ENCODE measurements around the gene TTC38.
"Not testable (repeated sequence)": the region's sequence is repeated elsewhere in the genome, so short reads cannot be mapped to it uniquely, and the experiment has no call there.

The TTC38 gene

DNA sequence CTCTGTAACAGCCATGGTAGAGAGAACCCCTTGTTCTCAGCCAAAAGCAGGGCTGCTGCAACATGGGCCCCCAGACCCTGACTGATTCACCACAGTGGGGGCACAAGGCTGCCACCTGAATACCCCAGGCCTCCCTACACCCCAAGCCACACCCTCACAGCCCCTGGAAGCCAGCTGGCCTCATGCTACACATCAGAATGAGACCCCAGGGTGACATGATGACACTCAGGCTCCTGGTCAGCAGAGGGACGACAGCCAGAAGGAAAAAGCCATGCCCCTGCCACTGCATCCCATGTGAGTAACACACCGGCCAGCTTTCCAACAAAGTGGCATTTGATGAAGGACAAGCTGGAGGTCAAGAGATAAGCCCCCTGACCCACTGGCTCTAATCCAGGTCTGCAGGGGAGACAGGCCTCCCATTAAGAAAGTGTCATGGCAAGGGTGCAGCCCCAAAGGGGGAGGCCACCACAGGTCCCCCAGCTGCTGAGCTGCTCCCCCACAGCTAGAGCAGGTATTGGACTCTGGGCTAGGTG is 20.3 kb upstream of the TTC38 start:
- DNase-seq, result no peak

DNA sequence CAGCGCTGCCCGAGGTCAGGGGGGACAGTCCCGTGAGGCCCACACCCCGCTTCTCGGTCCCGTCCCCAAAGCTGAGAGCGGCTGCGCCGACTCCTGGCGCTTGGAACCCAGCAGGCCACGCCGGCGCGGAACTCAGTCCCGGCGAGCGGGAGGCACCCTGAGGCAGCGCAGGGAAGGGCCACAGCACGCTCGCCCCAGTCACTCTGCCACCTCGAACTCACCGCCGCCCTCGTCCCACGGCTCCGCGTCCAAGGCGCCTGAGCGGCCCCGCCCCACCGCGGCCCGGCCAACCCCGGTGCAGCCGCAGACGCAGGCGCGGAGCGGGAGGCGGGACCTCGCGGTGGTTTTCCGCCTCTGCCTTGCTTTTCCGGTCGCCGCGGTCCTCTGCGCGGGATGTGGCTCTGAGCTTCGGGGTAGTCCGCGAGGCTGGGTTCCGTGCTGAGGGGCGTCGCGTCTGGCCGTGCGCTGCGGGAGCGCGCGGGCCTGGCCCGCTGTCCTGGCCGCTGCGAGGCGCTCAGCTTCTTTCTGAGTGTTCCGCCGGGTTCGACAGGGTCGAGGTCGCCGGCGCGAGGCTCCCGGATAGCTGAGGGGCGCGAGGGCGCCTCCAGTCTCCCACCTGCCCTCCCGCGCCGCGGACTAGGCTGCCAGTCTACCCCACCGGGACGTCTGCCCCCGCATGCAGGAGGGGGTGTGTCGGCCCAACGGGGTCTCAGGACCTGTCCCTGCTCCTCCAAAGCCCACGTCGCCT is 17.6 kb upstream of the TTC38 start, which contains the start of gene CDPF1:
TSS of gene CDPF1 (minus strand) at position 259 of the 748 bp plus-strand sequence. CDS start 2,009 bp downstream, outside the sequence.
- peak; percentile 62 for DNase-seq

DNA sequence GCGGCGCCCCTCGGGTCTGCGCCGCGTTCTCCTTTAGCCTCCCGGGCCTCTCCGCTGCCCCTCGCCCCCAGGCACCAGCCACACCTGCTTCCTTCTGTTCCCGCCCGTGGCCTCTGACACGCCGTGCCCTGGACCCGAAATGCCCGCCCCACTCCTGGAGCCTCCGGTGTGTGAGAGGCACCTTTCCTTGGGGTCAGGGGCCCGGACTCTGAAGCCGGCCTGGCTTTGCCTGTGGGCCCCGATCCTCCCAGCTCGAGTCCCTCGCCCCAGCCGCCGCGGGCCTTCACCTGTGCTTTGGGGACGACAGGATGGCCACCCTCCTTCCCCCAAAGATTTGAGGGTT is 17.1 kb upstream of the TTC38 start:
- DNase-seq, result no peak

DNA sequence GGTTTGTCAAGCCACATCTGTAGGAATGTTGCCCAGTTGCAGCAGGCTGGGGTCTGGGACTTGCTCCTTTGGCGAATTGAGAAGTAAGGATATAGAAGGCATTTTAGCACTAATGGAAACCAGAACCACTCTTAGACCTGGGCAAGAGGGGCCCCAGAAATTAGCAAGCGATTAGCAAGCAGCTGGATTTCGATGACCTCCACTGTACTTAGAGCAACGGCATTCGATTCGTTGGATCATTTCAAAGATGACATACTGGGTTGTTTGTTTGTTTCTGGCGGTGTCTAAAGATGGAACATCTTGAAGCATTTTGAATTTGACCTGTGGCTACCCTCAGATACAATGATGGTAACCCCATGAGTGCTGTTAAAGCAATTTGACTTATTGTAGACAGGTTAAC is 16.5 kb upstream of the TTC38 start:
- no peak for DNase-seq

DNA sequence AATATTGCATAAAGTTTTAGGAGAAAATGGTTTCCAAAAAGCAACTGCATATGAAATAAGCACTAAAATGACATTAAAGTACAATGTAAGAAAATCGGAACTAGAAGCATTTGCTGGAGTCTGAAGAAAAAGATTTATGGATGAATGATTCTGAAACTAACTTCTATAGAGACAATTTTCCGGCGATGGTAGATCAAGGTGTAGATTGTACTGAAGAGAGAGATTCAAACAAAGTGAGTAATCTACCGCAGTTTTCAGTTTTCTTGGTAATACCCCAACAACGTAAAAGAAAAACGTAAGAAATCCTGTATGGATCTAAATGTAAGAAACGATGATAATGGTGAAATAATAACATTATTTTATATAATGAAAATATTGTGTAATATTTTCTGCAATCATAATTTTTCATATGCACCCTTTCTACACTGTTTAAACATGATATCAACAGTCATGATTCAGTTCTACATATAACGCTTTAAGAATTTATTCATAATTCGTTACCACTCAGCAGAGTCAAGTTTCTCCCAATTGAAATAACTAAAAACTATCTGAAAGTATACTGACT is 15.9 kb upstream of the TTC38 start:
- no peak for DNase-seq

DNA sequence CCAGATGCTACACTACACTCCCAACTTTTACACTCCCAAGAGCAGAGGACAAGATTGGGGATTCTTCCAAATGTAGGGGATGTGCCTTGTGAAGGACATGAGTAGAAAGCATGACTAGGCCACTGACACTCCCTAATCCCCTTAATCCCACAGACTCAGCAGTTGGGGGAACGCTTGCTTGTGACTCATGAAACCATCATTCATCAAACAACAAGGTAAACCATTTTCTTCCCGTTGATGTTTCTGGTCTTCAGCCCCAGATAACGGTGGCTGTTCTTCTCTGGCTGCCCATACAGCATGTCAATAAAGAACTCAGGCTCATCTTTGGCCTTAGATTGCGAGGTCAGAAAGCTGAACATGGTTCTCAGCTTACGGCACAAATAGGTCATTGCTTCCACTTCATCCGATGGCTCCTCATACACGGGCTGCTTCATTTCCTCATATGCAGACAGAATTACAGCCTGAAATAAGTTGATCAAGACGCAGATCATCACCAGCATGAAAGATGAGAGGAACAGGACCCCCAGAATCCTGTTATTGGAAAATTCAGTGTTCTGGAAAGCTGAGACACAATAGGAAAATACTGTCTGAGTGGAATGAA is 11.3 kb upstream of the TTC38 start:
- no peak for DNase-seq

DNA sequence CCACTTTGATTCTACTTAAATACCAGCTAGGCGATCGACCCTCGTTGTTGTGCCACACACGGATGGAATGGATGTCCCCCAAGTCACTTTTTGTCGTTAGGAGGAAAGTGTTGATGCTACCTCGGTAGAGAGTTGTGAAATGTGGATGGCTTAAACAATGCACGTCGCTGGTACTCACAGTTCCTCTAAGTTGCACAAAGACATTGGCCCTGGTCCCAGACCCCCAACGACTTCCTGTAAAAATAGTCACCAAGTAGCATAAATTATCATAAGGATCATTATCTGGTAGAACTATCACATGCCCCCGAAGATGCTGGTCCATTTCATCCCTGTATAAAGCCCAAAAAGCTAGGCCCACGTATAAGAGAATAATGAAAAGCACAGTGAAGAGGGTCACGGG is 8.4 kb upstream of the TTC38 start:
- DNase-seq, result no peak

DNA sequence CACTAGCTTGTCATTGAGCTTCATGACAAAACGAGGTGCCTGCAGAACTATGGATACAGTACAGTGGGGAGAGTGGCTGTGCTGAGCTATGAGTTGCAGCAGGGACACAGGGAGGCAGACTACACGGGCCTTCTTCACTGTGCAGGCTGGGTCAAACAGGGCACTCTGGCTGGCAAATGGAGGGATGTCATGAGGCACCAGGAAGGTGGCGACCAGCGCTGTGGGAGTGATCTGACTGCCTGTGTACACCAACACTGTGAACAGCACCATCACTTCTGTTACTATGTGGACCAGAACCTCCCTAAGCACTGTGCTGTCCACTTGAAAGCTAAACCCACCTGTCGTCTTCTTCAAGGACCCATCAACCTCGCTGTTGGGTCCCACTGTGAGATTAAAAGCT is 7.8 kb upstream of the TTC38 start:
- no peak for DNase-seq

DNA sequence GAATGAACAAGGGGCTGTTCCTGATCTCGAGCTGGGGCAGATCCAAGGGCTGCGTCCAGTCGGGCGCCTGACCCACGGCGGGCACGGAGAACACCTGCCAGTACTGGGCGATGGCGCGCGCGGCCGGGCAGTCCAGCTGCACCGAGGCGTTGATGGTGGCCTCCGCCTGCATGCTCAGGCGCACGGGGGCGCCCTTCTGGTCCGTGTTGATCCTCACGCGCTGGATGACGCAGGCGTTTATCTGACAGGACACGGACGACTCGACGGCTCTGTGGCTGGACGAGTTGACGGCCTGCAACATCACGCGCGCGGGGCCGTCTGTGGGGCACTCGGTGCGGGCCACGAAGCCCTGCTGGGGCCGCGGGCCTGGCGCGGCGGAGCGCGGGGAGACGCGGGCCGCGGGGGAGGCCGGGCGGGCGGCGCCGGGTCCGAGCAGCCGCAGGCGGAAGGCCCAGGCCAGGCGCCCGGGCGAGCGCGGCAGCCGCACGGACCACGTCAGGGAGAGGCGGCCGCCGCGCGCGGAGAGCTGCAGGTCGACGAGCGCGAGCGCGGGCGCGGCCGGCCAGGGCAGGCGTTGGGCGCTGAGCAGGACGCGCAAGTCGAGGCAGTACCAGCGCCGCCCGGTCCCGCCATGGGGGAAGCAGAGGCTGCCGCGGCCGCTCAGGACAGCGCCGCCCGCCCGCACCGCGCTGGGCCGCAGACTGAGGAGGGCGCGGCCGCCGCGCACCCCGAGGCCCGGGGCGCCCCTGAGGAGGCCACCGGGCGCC is 5.2 kb upstream of the TTC38 start:
- no peak for DNase-seq

DNA sequence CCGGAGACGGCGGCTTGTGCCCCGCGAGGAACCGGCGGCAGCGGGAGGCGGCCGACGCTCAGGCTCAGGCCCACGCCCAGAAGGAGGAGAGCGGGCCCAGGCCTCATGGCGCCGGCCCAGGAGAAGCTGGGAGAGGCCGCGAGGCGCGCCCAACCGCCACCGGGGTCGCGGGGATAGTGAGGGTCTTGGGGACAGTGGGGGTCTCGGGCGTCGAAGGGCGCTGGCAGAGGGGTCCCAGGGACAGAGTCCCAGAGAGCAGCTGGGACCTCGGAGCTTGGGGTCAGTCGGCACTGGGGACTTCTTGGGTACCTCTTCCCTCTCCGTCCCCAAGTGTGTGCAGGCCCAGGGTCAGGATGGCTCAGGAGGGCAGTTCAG is 4.6 kb upstream of the TTC38 start, which contains the start of gene PKDREJ:
TSS of gene PKDREJ (minus strand) at position 128 of the 375 bp plus-strand sequence. CDS start at position 107, 21 bp downstream.
- DNase-seq, result no peak

DNA sequence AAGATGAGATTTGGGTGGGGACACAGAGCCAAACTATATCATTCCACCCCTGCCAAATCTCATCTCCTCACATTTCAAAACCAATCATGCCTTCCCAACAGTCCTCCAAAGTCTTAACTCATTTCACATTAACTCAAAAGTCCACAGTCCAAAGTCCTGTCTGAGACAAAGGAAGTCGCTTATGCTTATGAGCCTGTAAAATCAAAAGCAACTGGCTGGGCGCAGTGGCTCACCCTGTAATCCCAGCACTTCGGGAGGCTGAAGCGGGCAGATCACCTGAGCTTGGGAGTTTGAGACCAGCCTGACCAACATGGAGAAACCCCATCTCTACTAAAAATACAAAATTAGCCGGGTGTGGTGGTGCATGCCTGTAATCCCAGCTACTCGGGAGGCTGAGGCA is 3.3 kb upstream of the TTC38 start:
- DNase-seq, result not testable (repeated sequence)

DNA sequence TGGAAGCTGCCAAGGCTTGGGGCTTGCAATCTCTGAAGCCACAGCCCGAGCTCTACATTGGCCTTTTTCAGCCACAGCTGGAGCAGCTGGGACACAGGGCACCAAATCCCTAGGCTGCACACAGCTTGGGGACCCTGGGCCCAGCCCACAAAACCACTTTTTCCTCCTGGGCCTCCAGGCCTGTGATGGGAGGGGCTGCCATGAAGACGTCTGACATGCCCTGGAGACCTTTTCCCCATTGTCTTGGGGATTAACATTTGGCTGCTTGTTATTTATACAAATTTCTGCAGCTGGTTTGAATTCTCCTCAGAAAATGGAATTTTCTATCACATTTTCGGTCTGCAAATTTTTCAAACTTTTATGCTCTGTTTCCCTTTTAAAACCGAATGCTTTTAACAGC is 2.2 kb upstream of the TTC38 start:
- not testable (repeated sequence) for DNase-seq

DNA sequence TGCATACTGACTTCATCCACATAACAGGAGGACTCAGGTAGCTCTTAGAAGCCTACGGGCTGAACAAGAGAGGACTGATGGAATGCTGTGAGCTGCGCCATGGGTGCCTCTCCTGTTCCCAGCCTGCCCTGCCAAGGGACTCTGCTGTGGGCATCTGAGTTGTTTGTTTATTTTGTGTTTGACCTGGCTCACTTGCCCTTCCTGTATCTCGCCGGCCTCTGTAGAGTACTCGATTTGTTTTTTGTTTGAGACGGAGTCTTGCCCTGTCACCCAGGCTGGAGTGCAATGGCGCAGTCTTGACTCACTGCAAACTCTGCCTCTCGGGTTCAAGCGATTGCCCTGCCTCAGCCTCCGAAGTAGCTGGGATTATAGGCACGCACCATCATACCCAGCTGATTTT is 1.8 kb downstream of the TTC38 start:
- DNase-seq, result no peak

DNA sequence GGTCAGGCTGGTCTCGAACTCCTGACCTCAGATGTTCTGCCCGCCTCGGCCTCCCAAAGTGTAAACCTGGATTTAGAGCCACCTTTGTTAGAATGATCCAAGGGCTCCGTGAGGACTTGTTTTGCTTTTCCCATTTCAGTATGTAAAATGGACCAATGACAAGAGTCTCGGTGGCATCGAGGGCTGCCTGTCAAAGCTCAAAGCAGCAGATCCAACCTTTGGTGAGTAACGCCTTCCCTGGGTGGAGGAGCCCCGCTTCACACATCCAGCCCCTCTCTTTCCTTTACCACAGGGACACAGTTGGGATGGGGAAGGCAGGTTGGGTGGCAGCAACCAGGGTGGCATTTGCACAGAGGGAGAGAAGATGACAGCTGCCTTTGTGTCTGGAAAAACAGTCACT is 4.4 kb downstream of the TTC38 start:
- DNase-seq, result no peak

DNA sequence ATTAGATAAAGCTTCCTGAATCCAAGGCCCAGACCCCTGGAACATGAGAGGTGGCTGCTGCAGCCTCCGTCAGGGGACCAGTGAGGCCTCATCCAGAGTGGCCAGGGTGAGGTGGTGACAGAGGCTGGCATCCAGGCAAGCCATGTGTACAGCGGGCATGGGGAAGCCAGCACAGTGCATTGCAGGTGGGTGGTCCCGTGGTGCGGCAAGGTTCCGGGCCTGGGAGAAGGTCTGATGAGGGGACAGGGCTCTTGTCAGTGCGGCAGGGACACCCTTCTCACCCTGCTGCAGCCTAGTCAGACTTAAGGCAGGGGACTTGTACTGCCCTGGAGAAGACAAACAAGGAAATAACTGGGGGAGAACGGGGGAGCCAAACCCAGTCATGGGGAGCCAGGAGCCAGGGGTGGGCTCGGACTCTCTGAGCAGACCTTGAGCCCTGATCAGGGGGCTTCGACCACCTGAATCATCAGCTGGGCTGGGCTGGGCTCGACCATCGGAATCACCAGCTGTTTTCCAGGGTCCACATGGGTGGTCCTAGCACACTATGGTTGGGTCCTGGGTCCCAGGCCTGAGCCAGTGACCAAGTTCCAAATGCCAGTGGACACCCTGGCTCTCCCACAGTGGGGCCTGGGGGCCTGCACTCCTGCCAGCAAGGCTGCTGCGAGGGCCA is 5.1 kb downstream of the TTC38 start:
- DNase-seq, result no peak

DNA sequence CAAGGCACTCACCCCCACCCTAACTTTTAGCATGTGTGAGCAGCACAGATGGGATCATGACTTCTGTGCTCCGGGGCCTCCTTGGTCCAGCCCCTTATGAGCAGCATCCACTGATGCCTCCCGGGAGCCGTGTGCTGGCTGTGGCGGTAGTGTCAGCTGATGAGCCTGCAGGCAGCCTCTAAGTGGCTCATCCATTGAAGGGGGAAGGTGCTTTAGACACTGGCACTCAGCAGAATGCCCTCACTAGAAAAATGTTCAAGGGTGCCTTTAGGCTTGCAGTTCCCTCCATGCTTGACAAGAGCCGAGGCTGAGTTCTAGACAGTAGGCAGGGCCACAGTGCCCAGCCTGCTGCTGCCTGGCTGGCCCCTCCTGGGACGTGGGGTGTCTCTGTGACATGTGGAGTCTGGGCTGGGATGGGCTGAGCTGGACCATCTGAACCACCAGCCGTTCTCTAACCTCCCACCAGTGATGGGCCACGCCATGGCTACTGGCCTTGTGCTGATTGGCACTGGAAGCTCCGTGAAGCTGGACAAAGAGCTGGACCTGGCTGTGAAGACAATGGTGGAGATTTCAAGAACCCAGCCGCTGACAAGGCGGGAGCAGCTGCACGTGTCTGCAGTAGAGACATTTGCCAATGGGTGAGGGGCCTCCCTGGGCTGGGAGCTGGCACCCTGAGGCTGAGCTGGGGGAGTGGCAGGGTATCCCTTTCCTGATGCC is 5.8 kb downstream of the TTC38 start:
- DNase-seq, result no peak

DNA sequence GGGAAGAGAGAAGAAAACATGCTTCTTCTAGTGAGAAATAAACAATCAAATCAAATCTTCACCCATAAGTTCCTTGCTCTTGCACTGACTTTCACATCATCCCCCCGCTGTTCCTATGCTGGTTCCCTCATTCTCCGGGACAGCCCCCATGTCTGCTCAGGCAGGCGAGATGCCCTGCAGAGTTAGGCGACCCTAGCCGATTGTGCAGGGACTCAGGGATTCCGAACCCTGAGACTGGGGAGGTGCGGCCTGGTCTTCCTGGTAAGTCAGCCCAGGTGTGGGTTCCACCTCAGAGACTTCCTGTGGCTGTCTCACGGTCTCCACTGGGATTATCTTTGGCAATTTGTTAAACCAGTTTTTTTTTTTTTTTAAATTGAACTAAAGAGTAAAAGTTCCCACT is 6.6 kb downstream of the TTC38 start:
- DNase-seq, result no peak

DNA sequence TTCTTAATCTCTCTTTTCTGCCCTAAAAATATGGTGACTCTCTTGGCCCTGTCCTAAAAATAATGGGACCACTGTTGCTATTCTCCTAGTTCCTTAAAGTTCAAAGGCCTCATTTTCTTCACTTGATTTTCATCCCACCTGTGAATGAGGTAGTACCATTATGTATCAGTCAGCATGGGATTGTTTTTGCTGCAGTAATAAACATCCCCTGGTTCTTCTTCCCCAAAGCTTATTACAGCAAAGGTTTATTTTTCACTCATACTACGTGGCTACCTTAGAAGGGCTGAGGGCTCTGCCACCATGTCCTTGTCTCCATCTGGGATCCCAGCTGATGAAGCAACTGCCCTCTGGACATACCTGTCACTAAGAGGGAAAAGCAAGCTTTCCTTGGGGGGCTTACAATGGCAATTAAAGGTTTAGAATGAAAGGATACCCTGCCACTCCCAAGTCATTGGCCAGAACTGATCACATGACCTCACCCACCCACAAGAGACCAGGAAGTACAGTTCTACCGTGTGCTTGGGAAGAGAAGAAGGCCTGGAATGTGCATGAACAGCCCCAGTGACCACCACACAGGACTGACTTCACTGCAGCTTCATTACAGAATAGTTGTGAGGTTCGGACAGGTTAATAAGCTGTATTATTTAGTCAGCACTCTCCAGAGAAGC is 7.8 kb downstream of the TTC38 start:
- no peak for DNase-seq

DNA sequence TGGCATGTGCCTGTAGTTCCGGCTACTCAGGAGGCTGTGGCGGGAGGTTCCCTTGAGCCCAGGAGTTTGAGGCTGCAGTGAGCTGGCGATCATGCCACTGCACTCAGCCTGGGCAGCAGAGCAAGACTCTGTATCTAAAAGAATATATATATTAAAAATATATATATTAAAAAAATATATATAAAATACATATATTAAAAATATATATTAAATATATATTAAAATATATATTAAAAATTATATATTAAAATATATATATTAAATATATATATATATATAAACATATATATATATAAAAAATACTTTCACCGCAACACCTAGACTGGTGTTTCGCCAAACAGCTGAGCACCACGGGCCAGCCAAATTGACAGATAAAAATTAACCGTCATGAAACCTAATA is 8.8 kb downstream of the TTC38 start:
- DNase-seq, result no peak

DNA sequence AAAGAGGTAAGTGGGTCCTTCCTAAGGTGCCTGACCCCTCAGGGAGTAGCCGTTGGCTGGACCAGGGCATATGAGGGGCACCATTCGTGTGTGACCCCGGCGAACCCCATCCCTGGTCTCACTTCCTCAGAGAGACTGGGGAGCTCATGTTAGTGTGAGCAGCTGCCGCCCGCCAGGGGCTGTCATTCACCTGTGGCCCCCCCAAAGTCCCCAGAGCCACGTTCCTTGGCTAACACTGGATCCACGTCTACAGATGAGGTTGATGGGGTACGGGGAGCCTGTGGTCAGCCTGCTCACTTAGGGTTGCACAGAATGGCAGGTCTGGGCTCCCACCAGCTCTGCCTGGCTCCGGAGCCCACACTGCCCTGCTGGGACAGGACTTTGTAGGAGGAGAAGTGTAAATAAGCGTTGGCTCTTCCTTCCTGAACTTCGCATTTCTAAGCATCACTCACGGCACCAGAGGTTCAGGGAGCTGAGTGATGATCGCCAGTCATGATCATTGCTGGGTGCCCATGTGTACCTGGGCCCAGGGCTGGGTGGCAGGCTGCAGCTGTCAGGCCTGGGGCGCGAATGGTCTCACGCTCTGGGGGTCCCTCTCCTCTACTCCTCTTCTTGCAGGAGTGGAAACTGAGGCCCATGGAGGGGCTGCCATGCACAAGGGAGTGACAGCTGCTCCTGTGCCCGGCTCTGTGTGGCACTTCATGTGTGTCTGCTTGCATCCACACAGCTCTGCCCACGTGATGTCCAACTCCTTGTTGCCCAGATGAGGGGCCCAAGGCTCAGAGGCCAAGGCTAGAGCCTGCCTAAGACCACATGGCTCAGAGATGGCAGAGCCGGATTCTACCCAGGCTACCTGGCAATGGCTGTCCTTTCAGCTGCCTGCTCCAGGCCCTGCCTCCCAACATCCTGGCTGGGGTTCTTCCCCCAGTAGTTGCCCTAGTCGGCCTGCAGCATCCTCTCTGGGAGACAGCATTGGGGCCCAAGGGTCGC is 11.1 kb downstream of the TTC38 start:
- DNase-seq, result no peak

All from NCI-H1694 (cell line).